NCI-H345 (cell line): Measurements from ENCODE around the gene SERPINB10.

Experiments used
- DNase-seq: peaks from one replicate; lab custom pipeline; 2025; lab: John Stamatoyannopoulos, UW

SERPINB10 gene

DNA sequence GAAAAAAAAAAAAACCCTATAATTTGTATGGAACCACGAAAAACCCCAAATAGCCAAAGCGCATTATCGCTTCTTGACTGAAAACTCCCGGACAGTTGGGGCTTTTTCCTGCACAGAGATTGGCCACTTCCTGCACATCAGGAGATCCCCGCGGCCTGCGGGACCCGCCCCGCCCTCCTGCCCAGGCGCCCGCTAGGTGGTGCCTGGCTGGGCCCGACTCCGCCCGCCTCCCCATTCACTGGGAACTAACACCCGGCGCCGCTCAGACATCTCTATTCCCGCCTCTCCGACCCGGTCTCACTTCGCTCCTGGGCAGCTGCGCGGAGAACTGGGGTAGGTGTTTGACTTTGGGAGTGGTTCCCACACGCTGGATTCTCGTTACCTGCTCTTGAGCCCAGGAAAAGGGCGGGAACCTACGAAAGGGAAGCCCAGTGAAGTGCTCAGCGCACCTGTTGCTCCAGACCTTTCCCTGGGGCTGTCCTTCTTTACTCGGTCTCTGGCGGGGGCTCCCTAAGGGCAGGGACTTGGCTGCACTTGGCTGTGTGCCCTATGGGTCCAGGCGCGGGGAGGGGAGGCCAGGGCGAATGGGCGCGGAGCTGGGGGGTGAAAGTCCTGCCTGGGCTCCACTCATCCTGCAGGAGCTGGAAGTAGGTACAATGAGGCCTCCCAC lies 41.4 kb downstream of the SERPINB10 start, which contains the start of gene HMSD:
TSS of gene HMSD (plus strand) at position 234 of the 670 bp plus-strand sequence. CDS start 4,155 bp downstream, outside the sequence.
- DNase-seq: peak; percentile 90

DNA sequence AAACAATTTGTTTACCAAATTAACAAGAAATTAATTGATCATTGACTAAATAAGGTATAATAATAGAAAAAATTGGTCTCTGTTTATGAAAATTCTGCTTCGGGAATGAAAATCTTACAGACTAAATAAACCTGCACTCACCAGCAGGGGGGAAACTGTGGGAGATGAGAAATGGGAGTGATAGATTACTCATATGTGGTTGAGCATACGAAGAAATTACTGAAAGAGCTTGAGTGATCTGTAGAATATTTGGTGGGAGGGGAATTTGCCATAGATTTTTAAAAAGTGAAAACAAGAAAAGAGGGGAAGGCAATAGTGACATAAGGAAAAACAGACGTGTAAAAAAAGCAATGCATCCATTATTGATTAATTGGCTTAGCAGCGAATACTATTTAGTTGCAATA lies 43.5 kb downstream of the SERPINB10 start:
- no peak for DNase-seq

DNA sequence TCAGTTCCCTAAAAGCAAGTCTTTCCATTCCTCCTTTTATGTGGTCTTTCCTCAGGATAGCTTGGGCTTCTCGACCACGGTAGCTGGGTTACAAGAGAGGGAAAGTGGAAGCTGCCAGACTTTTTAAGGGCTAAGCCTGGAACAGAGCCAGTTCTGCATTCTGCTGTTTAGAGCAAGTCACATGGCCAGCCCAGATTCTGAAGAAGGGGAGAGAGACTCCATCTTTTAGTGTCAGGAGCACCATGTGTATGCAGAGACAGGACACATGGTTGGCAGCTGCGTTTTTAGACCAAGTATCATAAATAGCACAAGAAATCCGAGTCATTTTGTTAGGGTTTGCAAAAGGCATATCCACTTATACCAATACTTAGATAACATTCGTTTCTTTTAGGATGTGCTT lies 46.1 kb downstream of the SERPINB10 start:
- peak; percentile 34 for DNase-seq

DNA sequence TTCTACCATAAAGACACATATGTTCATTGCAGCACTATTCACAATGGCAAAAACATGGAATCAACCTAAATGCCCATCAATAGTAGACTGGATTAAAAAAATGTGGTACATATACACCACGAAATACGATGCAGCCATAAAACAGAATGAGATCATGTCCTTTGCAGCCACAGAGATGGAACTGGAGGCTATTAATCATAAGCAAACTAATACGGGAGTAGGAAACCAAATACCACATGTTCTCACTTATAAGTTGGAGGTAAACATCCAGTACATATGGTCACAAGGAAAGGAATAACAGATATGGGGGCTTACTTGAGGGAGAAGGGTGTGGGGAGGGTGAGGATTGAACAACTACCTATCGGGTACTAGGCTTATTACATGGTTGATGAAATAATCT lies 49.0 kb downstream of the SERPINB10 start:
- no peak for DNase-seq

DNA sequence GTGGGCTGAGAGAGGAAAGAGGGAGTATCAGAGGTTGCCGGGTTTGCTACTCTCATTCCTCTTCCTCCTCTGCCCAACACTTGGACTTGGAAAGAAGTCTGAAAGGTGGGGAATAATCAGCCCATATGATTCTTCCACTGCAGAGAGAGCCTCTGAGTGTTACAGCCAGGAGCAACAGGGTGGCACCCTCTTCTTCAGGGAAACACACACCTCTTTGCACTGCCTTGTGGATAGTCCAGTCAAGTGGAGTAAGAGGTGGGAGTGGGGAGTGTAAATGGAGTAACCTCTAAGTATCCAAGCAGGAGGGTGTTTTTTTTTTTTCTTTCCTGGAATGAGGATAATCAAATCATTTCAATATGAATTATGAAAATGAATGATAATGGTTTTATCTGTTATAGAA lies 53.1 kb downstream of the SERPINB10 start:
- DNase-seq: no peak

DNA sequence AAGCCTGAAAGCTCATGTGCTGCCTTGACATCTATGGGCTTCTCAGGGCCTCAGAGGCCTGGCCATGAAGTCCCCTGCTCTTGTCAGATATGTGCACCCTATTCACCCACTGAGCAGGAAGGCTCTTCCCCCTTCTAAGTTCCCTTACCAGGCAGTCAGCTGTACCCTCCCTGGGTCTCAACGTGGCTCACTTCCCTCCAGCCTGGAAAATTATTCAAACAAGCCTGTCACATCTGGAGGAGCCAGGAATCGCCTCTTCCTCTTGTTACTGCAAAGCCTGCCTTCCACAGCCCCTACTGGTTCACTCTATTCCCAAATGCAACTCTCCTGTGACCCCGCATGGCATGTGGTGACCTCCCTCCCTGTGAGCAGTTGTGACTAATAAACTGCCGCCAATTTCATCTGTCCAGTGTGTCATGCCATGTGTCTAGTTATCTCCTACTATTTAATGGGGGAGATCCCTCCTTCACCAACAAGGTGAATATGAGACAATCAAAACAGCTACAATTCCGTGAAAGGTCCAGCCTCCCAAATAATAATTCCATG lies 53.8 kb downstream of the SERPINB10 start:
- no peak for DNase-seq

DNA sequence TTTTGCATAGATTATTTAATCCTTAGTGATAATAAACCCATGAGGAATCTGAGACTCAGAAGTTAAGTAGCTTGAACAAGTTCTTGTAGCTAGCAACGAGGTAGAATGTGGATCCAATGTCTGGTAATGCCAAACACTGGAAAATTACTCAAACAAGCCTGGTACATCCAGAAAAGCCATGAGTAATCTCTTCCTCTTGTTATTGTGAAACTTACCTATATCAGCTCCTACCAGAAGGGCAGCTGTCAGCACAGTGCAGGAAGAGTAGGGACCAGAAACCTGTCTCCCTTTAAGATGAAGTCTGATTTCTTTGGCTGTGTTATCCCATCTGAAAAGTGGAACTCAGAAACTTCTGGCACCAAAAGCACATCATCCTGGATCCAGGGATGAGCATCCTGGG lies 54.4 kb downstream of the SERPINB10 start:
- DNase-seq: no peak

DNA sequence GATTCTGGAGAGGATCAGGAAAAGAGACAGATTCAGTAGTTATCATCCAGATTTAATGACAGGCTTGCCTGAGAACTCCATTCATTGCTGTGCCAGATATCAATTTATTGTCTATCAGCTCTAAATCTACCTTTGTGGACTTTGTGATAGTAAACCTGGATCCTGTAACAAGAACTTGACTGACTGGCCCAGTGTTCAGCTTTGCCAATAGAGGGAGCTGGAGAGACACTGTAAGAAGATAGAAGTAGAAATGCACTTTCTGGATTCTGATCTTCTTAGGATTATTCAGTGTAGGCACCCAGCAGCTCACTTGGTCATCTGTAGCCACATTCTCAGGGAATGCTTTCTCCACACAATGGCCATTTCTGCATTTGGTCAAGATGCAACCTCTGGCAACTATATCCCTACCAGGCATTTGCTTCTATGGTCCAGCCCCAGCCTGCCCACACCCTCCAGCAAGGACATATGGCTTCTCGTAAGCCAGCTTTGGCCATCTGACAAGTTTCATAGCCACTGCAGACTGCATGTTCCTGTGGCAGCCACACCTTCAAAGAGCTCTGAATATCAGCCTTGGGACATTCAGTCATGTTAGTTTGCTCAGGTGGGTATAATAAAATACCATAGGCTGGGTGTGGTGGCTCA lies 56.0 kb downstream of the SERPINB10 start:
- DNase-seq: peak; percentile 22

DNA sequence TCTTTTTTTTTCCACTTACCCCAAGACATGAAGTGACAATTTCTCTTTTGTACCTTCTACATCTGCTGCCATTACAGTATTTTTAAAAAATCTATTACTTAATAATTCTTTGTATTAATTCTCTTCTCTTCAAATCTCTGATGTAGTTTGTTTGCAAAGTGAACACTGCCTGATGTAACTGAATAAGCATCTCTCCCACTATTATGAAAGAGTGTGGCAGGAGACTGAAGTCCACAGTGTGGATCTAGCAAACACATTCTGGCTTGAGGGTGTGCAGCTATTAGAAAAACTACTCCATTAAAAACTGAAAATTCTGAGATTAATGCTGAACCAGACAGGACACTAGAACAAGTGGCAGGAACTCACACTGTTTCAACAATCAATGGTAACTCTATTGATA lies 57.1 kb downstream of the SERPINB10 start:
- DNase-seq: no peak

DNA sequence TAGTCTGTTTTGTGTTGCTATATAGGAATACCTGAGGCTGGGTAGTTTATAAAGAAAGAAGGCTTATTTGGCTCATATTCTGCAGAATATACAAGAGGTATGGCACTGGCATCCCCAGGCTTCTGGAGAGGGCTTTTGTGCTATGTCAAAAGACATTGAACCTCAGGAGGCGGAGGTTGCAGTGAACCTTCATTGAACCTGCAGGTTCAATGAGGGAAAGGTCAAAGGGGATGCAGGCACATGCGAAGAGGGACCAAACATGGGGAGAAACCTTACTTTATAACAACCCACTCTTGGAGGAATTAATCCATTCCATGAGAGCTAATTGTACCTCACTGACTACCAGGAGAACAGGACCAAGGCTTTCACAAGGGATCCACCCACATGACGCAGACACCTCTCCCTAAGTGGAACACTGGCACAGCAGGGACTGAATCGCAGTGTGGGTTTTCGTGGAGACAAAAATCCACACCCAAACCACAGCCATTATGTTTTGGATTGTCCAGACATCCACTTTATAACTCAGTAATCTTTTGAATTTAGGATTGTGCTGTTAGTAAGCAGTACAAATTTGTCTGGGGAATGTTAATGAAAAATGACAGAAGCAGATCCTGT lies 58.1 kb downstream of the SERPINB10 start:
- DNase-seq: no peak

DNA sequence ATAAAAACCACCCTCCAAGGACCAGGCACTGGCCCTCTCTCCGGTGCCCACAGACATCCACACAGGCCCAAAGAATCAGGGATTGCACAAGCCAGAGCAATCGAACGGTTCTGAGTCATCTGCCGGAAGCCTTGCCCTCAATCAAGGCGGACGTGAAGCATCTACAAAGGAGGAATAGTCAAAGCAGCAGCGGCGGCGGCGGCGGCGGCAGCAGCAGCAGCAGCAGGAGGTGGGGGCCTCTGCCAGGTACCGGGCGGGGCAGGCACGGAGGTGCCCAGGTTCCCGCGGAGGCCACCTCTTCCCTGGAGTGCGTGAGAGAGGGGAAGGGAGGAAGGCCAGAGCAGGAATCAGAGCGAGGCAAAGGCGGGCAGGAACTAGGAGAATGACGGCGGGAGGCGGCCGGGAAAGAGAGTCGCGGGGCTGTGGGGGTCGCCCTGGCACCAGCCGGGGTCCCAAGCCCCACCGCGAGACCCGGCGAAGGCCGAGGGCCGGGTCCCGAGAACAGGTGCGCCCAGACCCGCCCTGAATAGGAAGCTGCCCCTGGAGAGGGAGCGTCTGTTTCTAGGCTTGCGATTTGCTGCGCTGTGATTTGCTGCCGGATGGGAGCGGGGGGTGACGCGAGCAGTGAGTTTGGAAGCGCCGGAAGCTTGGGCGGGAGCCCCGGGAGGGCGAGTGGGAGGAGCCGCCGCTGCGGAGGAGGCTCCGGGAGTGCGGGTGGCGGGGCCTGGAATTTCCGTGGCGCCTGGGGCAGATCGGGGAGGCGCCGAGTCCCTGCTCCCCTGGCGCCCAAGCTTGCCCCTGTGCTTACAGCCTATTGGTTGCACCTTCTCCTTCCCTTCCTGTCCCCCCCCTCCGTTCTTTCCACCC lies 62.4 kb downstream of the SERPINB10 start, which contains the start of gene SERPINB8:
TSS of gene SERPINB8 (plus strand) at position 140 of the 867 bp plus-strand sequence. CDS start 8,228 bp downstream, outside the sequence.
- peak; percentile 97 for DNase-seq

DNA sequence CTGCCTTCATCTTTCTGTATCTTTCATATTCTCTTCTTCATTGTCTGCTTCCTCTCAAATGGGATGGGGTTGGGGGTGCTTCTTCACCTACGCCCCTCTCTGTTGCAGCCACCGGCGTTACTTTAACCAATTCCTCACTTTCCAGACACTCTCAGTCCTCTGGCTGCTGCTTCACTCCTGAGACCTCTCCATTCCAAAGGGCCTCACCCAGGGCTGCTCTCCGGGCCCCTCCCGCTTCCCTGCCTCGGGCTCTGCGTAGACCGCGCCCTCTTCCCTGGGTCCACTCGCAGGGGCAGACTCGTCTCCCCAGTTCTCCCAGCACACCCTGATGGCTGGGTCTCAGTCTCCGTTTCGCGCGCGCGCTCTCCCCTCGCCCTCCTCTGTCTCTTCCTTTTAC lies 63.0 kb downstream of the SERPINB10 start:
- DNase-seq: peak; percentile 43

DNA sequence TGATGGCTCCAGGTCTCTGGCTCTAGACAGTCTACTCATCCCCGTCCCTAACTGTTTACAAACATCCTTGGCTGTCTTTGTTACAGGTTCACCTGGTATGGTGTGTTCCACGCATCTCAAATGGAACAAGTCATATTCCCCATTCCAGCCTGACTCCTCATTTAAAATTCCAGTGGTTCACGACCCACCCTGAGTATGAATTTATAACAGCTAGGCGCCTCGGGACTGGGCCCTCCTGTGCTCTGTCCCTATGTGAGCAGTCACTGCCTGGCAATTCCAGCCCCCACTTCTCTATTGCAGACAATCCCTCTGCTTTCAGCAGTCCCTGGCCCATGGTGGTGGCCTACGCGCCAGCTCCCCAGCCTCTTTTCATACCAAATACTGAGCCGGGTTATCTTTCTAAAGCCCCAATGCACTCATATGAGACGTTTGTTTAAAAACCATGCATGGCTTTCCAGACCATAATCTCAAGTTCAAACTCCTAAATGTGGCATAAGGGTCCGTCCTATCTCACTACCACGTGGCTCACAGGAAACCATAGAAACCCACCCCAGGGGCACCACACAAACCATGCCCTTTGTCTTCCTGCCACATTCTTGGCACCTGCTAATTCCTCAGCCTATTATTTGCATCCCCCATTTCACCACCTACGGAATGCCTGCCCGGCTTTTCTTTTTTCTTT lies 63.7 kb downstream of the SERPINB10 start:
- DNase-seq: no peak

DNA sequence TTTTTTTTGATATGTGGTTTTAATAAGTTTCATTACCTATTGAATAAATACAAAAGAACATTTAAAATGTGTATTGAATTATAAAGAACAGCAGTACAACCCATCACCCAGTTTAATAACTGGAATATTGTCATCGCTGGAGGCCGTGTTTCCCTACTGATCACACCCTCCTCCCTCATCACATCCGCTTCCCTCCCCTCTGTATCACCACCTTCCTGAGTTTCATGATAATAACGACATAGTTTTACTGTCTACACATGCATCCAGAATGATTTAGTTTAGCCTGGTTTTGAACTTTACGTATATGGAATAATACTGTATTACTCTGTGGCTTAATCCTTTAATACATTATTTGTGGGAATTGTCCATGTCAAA lies 64.2 kb downstream of the SERPINB10 start:
- no peak for DNase-seq

DNA sequence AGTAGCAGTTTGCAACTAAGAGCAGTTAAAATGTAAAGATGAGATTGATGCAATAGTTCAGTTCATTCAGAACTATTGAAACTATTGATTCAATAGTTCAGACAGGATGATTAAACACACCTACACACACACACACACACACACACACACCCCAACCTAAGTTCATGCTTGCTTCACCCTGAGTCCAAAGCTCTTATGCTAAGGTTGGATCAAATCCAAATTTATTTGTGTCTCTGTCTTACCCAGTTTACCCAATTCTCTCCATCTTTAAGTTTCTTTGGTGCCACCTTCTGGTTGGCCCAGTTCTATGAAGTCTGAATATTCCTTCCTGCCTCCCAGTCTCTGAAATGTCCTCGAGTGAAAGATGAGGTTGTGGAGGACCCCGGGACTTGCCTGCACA lies 67.2 kb downstream of the SERPINB10 start:
- no peak for DNase-seq

DNA sequence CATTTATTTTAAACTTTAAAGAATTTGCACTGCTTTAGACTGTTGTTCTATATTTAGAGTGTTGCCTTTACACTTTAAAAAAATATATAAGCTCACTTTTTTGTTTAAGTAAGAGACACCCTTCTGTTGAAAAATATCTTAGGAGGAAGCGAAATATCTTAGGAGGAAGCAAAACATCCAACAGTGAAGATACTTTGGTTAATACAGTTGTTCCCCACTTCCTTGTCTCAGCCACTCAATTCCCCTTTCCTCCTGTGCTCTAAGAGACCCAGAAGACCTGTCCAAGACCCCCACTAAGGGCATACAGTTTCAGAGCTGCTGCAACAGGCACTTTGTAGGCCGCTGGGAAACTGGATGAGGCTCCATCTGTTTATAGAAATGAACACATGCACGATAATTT lies 67.9 kb downstream of the SERPINB10 start:
- no peak for DNase-seq

DNA sequence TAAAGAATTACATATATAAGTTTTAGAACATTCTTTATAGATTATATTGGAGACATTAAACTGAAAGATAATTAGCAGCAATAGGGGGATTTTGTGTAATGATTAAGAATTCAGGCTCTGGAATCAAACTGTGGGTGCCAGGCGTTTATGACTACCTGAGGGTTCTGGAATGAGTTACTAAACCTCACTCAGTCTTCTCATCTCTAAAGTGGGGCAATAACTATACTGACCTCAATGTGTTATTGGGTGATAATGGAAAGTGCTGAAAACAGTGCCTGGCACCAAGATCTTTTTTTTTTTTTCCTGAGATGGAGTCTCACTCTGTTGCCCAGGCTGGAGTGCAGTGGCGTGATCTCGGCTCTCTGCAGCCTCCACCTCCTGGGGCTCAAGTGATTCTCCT lies 69.3 kb downstream of the SERPINB10 start:
- DNase-seq: no peak

DNA sequence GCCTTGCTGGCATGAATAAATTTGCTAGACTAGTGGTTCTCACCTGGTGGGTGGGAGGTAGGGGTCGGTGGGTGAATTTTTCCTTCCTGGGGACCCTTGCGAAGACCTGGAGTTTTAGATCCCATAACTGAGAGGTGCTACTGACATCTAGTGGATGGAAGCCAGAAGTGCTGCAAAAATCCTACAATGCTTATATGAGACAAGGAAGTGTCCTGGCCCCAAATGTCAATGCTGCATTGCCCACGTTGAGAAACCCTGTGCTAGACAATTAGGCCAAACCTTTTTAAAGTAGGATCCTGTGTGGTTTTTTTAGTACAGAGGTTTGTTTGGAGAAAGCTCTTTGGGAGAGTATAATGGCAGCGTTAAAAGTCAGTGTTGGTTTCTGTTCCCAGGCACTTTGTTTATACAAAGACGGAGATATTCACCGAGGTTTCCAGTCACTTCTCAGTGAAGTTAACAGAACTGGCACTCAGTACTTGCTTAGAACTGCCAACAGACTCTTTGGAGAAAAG lies 71.7 kb downstream of the SERPINB10 start:
- peak; percentile 50 for DNase-seq

DNA sequence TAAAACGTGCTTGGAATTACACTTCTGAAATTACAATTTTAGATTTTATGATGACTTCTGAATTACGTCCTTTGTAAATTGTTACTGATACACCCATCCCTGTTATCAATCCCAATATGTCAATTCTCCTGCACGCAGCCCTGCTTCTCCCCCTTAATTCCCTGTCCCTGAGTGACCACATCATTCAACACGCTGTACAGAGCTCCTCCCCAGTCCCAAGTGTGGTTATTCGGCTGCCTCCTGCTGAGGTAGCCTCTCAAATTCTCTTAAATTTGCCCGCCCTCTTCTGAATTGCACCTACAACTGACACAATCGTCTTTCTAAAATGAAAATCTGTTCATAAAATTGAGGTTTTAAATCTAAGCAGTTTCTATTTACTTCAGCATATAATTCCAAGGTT lies 72.3 kb downstream of the SERPINB10 start:
- no peak for DNase-seq

DNA sequence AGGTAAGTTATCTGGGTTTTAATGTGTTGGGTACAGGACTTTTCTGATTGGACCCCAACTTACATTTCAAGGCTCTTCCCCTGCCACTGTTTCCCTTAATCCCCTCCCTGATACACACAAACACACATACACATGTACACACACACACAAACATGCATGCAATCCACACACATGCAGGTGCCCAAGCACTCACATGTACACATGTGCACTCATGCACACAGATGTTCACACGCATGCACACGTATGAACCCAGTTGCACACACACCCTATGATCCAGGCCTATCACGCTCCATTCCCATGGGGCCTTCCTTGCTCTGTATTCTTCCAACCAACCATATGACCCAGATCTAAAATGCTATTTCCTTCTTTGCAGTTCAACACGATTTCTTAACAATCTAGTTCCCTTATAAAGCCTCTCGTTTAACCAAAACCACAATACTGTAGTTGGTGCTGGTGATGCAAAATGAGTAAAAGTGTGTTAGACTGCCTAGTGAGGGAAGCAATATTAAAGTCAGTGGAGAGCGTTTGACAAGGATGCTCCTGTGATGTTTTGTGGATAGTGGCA lies 73.2 kb downstream of the SERPINB10 start:
- DNase-seq: no peak

DNA sequence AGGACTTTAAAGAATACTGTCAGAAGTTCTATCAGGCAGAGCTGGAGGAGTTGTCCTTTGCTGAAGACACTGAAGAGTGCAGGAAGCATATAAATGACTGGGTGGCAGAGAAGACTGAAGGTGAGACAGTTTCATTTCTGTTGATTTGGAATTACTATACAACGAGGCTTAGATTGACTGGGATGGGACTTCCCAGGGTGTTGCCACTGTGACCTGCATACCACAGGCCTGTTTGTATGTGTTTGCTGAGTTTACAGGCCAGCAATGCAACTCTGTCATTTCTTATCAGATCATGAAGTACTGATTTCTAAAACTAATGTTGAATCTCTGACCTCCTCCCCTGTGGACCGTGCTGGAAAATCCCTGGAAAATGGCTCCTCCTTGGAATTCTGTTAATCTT lies 74.0 kb downstream of the SERPINB10 start:
- no peak for DNase-seq
